Endometrial microvascular endothelial cells (primary cell): Measurements from ENCODE around the gene SNX33. TPM values are rescaled to one million over a fixed set of nuclear protein-coding genes. Genes with fewer than 3 reads are reported as not detected.
"Not testable (repeated sequence)": the region's sequence is repeated elsewhere in the genome, so short reads cannot be mapped to it uniquely, and the experiment has no call there.

ENCODE experiments used
- in situ Hi-C: cut with HindIII; loops from 2 replicates; pipeline ENCODE4 v1.10.0; 2017; ENCODE audit warnings: low sequenced_read_pairs, low pct_unique_long_range_greater_than_20kb; ENCODE audit errors: inconsistent ontology term
- total RNA-seq: library from RNA; depleted of rRNA; stranded (reverse); fragments of >200 nt; gene quantifications from one replicate; pipeline ENCODE4 v1.2.3, GENCODE V29; 2015; ENCODE audit errors: inconsistent ontology term

The SNX33 gene
- total RNA-seq, 1 donor from 2014 or later, result 4.7 TPM

DNA sequence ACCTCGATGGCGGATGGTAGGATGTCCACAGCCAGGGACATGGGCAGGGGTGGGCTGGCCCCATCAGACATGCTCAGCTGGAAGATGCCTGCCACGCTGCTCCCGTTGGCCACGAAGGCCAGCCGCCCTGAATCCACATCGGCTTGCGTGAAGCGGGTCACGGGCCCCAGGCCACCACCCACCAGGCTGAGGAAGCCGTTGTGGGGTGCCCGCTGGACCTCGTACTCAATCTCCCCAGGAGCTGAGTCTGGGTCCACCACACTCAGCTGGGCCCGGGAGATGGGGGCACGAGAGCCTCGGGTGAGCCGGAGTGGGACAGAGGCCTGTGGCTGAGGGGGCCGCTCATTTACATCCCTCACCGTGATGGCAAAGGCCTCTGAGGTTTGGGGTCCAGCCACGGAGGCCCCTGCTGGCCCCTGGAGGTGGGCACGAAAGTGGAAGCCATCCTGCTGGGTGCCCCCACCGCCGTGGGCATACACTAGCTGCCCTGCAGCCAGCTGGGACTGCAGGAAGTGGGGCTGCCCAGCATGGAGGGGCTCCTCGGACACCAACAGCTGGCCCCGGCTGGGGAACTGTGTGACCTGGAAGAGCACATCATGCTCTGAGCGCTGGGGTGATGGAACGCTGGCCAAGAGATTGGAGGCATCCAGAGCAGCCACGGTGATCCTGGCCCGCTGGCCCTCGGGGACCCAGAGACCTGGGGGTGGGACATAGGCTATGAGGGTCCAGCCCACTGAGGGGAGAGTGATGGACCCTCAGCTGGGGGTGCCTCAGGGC, 29.2 kb downstream of the SNX33 start:
- in situ Hi-C loops, result no loop called here

- in situ Hi-C loops, result no loop called here
Measured at GRCh38 chr15:75677465-75678323, 30.0 kb downstream of the SNX33 start.

DNA sequence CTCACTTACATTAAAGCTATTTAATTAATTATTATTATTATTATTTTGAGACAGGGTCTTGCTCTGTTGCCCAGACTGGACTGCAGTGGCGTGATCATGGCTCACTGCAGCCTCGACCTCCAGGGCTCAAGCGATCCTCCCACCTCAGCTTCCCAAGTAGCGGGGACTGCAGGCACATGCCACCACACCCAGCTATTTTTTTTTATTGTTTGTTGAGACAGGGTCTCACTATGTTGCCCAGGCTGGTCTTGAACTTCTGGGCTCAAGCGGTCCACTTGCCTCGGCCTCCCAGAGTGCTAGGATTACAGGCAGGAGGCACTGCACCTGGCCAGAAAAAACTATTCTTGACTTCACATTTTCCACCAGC, 30.6 kb downstream of the SNX33 start:
- in situ Hi-C loops, result not testable (repeated sequence)

GRCh38 chr15:75680007-75680789, 32.5 kb downstream of the SNX33 start:
- in situ Hi-C loops, result no loop called here

DNA sequence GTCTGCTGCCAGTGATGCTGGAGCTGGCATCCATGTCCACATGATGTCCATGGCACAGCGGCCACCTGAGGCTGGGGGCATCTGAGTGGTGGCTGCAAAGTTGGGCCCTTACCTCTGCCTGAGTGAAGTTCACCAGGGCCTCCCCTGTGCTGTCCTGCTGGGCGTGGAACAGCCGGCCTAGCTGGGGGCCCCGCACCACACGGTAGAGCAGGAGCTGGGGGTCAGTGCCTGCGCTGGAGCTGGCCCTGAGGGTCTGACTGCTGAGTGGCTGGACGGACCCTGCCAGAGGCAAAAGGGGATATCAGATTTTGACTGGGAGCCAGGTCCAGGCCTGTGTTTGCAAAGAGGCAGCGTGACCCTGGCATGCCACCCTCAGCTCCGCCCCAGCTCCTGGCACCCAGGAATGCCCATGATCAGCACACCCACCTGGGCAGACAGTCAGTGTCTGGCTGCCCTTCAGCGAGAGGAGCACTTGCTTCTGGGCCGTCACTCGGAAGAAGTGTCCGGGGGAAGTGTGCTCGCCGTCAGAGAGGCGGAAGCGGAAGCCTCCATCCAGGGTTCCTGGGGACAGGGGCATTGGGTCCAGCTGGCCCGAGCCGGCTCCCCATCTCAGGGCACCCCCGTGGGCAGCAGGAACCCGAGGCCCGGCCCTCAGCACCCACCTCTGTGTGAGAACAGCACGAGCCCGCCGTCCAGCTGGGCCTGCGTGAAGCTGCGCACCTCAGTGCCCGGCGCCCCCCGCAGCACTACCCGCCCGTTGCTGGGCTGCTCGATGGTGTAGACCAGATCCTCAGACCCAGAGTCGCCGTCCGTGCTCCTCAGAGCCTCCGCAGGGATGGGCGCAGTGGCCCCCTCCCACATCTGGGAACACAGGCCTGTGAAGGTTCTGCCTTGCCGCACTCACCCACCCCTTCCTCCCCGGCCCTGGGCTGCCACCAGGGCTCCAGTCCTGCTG, 34.7 kb downstream of the SNX33 start:
- in situ Hi-C loops, result no loop called here

- in situ Hi-C loops, result not testable (repeated sequence)
Measured at GRCh38 chr15:75683646-75684312, 36.1 kb downstream of the SNX33 start.

- in situ Hi-C loops, result no loop called here
Measured at GRCh38 chr15:75684648-75685047, 36.9 kb downstream of the SNX33 start.

GRCh38 chr15:75685195-75685594, 37.5 kb downstream of the SNX33 start:
- in situ Hi-C loops, result no loop called here

- in situ Hi-C loops, result not testable (repeated sequence)
Measured at GRCh38 chr15:75686212-75686642, 38.5 kb downstream of the SNX33 start.

DNA sequence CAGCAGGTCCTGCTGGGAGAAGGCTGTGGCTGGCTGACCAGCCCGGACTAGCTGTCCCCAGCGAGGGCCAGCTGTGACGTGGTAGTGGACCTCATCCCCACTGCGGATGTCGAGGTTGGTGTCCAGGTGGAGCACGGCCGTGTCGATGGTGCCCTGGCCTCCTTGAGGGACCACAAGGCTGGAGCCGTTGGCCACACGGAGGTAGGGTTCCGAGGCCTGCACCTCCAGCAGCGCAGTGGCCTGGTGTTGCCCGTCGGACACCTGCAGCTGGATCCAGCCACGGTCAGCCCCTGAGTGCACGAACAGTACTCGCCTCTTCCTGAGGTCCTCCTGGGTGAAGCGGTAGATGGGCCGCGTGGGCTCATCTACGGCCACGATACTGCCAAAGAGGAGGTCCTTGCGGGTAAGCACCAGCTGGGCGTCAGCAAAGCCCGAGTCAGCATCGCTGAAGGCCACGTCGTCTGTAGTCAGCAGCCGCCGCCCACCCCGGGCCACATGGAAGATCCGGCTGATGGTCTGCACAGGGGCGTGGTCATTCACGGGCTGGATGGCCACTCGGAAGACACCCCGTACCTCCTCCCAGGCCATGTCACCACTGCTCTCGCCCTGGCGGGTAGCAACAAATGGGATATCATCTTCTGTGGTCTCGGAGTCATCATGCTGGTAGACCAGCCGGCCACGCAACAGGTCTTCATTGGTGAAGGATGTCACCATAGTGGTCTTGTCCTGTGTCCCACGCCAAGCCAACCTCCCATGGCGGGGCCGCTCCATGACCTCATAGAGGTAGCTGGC, 40.0 kb downstream of the SNX33 start:
- in situ Hi-C loops, result no loop called here

GRCh38 chr15:75688278-75688557, 40.5 kb downstream of the SNX33 start:
- in situ Hi-C loops, result no loop called here

DNA sequence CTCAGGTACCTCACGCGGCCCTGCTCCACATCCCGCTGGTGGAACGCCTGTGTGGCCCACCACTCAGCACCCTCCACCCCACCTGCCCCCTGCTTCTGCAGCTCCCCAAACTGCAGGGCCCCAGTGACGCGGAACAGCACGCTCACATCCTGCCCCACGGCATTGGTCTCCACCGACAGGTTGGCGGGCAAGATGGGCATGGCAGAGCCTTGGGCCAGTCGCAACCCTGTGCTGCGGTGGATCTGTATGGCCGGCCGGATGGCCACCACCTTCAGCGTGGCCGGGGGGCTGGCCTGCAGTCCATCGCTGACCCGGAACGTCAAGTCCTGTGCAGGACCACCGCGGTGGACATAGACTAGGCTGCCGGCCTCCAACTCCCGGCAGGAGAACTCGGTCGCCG, 41.1 kb downstream of the SNX33 start:
- in situ Hi-C loops, result no loop called here

- in situ Hi-C loops, result not testable (repeated sequence)
Measured at GRCh38 chr15:75689429-75689828, 41.7 kb downstream of the SNX33 start.

GRCh38 chr15:75692311-75692710, 44.6 kb downstream of the SNX33 start:
- in situ Hi-C loops, result not testable (repeated sequence)

GRCh38 chr15:75693028-75693427, 45.3 kb downstream of the SNX33 start:
- in situ Hi-C loops, result not testable (repeated sequence)

DNA sequence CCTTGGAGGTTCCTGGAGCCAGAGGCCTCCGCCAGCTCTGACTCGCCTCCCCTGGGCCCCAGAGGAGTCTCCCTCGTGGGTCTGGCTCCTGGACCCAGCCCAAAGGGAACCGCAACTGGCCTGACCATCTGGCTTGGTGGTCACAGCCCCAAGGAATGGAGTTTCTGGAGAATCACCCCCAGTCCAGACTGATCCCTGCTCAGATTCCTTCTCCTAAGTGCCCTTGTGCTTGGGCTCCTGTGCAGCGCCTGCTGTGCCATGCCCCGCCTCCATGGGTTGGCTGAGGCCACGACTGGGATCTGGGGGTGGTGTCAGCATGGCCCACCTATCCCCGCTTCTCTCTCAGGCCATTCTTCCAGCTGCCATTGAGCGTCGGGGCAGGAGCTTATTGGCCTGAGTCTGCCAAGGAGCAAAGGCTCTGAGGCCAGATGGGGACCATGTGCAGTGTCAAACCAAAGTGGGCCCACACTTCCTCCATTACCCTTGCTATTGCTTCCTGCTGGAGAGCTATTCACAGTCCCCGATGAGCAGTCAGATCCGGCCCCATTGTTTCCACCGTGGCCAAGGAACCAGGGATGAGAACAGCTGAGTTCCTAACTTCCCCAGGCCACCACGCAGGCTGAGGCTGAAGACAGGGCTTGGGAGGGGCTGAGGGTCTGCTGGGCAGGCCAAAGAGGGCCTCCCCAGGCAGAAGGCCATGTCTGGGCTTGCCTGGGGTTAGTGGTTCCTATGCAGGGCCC, 46.0 kb downstream of the SNX33 start:
- in situ Hi-C loops, result no loop called here
